HG03175 (cell line): ENCODE measurements around the gene IL11.
A peak's percentile ranks its signal among the peaks of the same experiment; 100 is the strongest.

Source experiments
- ATAC-seq: cut with Tn5 transposase; IDR thresholded peaks from one replicate; pipeline ENCODE4 v1.9.1; 2021; ENCODE audit warnings: mild to moderate bottlenecking, moderate library complexity; ENCODE audit not compliant: unreplicated experiment

The IL11 gene

GRCh38 chr19:55391702-55392615 is 21.7 kb upstream of the IL11 start:
- no peak for ATAC-seq

GRCh38 chr19:55391191-55391670 is 21.0 kb upstream of the IL11 start:
- ATAC-seq = no peak

GRCh38 chr19:55390461-55390880 is 20.2 kb upstream of the IL11 start:
- no peak for ATAC-seq

- ATAC-seq = no peak
Measured at GRCh38 chr19:55389386-55390317, 19.4 kb upstream of the IL11 start.

GRCh38 chr19:55387736-55388497 is 17.7 kb upstream of the IL11 start:
- ATAC-seq = no peak

GRCh38 chr19:55386493-55386971 is 16.3 kb upstream of the IL11 start:
- ATAC-seq = no peak

- ATAC-seq = peak; percentile 72
Measured at GRCh38 chr19:55385724-55386492, 15.6 kb upstream of the IL11 start, which contains the start of gene RPL28. RPL28 (plus strand) TSS chr19:55385932; CDS start chr19:55386358, 426 bp downstream.

GRCh38 chr19:55384920-55385723 is 14.9 kb upstream of the IL11 start:
- peak; percentile 60 for ATAC-seq

GRCh38 chr19:55384131-55384919 is 14.1 kb upstream of the IL11 start, which contains the start of gene TMEM238:
TMEM238 (minus strand) TSS chr19:55384292; CDS start chr19:55384259, 33 bp downstream.
- no peak for ATAC-seq

- no peak for ATAC-seq
Measured at GRCh38 chr19:55383279-55384130, 13.2 kb upstream of the IL11 start.

GRCh38 chr19:55382522-55383054 is 12.3 kb upstream of the IL11 start:
- no peak for ATAC-seq

GRCh38 chr19:55382013-55382412 is 11.8 kb upstream of the IL11 start:
- no peak for ATAC-seq

GRCh38 chr19:55379174-55379573 is 8.9 kb upstream of the IL11 start:
- no peak for ATAC-seq

GRCh38 chr19:55377356-55378131 is 7.3 kb upstream of the IL11 start:
- ATAC-seq = no peak

GRCh38 chr19:55376241-55376933 is 6.1 kb upstream of the IL11 start, which contains the start of gene TMEM190:
TMEM190 (plus strand) TSS chr19:55376826; CDS start chr19:55376854, 28 bp downstream.
- no peak for ATAC-seq
